NT2/D1 (cell line): Measurements from ENCODE around the gene DNAJB6.

ENCODE experiments used
- SUZ12 ChIP-seq: IDR thresholded peaks from 2 replicates; pipeline ENCODE4 v1.6.1; 2011; ENCODE audit not compliant: insufficient read length, insufficient read depth; ENCODE audit errors: extremely low read depth
- YY1 ChIP-seq: IDR thresholded peaks from 2 replicates; pipeline ENCODE4 v1.6.1; 2011; ENCODE audit not compliant: insufficient read length, insufficient read depth
- ZNF274 ChIP-seq: IDR thresholded peaks from 2 replicates; pipeline ENCODE4 v1.6.1; 2011; ENCODE audit warnings: mild to moderate bottlenecking, low read depth, low read length

- TF ChIP-seq YY1, result no peak
- TF ChIP-seq SUZ12, result no peak
- TF ChIP-seq ZNF274, result no peak
Measured at GRCh38 chr7:157426463-157427301, 89.9 kb downstream of the DNAJB6 start.
